ENCODE data around the gene GTF3C1. TPM values are rescaled to one million over a fixed set of nuclear protein-coding genes. Genes with fewer than 3 reads are reported as not detected.

The GTF3C1 gene
- total and polyA plus RNA-seq, 4 donors: 15.3 to 28.0 (median 22.2) TPM

DNA sequence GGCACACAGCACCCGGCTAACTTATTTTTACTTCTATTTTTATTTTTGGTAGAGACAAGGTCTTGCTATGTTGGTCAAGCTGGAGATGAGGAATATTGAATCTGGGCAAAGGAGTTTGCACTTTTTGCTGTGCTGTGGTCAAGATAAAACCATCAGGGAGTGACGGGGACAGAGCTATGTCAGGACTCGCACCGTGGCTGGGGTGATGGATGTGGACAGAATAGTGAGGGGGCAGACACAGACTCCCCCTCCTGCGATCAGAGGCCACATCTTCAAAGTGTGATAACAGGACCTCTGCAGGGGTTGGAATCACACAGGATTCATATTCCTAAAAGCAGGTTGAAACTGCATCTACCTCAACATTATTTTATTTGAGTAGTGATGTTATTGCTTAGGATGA is 122.2 kb downstream of the GTF3C1 start:
- Histone ChIP-seq H3K27ac (ENCODE audit: low read depth in 1 of 2, low read length in 2 of 2) (no peak overlapping the region), H3K4me1 (ENCODE audit: control insufficient read depth in 4 of 4, insufficient read depth in 4 of 4, low read length in 3 of 4) (no peaks in the 10 kb centered on the region), H3K4me3 (ENCODE audit: low read depth in 1 of 3, low read length in 3 of 3) (no peak overlapping the region), H3K9me3 (ENCODE audit: control insufficient read depth in 4 of 4, low read length in 3 of 4) (peaks cover 0 to 6% (median 0%) of the 10 kb centered on the region in 4 donors), H3K9ac (ENCODE audit: low read depth in 1 of 2, low read length in 2 of 2) (no peak overlapping the region), H3K27me3 (ENCODE audit: control insufficient read depth in 4 of 4, insufficient read depth in 4 of 4, low read length in 3 of 4) (no peaks in the 10 kb centered on the region), H3K36me3 (ENCODE audit: control insufficient read depth in 4 of 4, insufficient read depth in 3 of 4, low read depth in 1 of 4, low read length in 3 of 4) (no peaks in the 10 kb centered on the region)
- no peak for DNase-seq (ENCODE audit: low spot score)
- TF ChIP-seq HNF4G (IDR thresholded peaks at IDR 0.05): no peak
- TF ChIP-seq, protein P1, sequence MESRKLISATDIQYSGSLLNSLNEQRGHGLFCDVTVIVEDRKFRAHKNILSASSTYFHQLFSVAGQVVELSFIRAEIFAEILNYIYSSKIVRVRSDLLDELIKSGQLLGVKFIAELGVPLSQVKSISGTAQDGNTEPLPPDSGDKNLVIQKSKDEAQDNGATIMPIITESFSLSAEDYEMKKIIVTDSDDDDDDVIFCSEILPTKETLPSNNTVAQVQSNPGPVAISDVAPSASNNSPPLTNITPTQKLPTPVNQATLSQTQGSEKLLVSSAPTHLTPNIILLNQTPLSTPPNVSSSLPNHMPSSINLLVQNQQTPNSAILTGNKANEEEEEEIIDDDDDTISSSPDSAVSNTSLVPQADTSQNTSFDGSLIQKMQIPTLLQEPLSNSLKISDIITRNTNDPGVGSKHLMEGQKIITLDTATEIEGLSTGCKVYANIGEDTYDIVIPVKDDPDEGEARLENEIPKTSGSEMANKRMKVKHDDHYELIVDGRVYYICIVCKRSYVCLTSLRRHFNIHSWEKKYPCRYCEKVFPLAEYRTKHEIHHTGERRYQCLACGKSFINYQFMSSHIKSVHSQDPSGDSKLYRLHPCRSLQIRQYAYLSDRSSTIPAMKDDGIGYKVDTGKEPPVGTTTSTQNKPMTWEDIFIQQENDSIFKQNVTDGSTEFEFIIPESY (IDR thresholded peaks at IDR 0.05): no peak
- no peak for TF ChIP-seq HNF4A (conservative IDR thresholded peaks at IDR 0.05)
- no peak for TF ChIP-seq FOXA1 (IDR thresholded peaks at IDR 0.05)
- TF ChIP-seq, protein P2, sequence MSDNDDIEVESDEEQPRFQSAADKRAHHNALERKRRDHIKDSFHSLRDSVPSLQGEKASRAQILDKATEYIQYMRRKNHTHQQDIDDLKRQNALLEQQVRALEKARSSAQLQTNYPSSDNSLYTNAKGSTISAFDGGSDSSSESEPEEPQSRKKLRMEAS (IDR thresholded peaks at IDR 0.05): no peak
- no peak for TF ChIP-seq FOXA2 (IDR thresholded peaks at IDR 0.05)
- TF ChIP-seq, protein P3, sequence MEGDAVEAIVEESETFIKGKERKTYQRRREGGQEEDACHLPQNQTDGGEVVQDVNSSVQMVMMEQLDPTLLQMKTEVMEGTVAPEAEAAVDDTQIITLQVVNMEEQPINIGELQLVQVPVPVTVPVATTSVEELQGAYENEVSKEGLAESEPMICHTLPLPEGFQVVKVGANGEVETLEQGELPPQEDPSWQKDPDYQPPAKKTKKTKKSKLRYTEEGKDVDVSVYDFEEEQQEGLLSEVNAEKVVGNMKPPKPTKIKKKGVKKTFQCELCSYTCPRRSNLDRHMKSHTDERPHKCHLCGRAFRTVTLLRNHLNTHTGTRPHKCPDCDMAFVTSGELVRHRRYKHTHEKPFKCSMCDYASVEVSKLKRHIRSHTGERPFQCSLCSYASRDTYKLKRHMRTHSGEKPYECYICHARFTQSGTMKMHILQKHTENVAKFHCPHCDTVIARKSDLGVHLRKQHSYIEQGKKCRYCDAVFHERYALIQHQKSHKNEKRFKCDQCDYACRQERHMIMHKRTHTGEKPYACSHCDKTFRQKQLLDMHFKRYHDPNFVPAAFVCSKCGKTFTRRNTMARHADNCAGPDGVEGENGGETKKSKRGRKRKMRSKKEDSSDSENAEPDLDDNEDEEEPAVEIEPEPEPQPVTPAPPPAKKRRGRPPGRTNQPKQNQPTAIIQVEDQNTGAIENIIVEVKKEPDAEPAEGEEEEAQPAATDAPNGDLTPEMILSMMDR (IDR thresholded peaks at IDR 0.05; ENCODE audit: low read depth, low read length, missing input control): no peak
- TF ChIP-seq, protein P4, sequence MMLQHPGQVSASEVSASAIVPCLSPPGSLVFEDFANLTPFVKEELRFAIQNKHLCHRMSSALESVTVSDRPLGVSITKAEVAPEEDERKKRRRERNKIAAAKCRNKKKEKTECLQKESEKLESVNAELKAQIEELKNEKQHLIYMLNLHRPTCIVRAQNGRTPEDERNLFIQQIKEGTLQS (IDR thresholded peaks at IDR 0.05): no peak
- TF ChIP-seq JUND (IDR thresholded peaks at IDR 0.05): no peak
- no peak for TF ChIP-seq EGR1 (IDR thresholded peaks at IDR 0.05; ENCODE audit: low read depth in 2 of 2)
- TF ChIP-seq NR2F2 (IDR thresholded peaks at IDR 0.05): no peak
- no peak for TF ChIP-seq RXRA (IDR thresholded peaks at IDR 0.05)
- TF ChIP-seq RAD21 (IDR thresholded peaks at IDR 0.05): no peak
- no peak for TF ChIP-seq SP1 (IDR thresholded peaks at IDR 0.05)
- no peak for TF ChIP-seq TAF1 (conservative IDR thresholded peaks at IDR 0.05)
- no peak for TF ChIP-seq YY1 (IDR thresholded peaks at IDR 0.05)
- no peak for TF ChIP-seq GABPA (IDR thresholded peaks at IDR 0.05 in 1 of 2, conservative IDR thresholded peaks at IDR 0.05 in 1 of 2)
- WGBS: 74% methylated on average over 5 of the region's 5 CpGs

DNA sequence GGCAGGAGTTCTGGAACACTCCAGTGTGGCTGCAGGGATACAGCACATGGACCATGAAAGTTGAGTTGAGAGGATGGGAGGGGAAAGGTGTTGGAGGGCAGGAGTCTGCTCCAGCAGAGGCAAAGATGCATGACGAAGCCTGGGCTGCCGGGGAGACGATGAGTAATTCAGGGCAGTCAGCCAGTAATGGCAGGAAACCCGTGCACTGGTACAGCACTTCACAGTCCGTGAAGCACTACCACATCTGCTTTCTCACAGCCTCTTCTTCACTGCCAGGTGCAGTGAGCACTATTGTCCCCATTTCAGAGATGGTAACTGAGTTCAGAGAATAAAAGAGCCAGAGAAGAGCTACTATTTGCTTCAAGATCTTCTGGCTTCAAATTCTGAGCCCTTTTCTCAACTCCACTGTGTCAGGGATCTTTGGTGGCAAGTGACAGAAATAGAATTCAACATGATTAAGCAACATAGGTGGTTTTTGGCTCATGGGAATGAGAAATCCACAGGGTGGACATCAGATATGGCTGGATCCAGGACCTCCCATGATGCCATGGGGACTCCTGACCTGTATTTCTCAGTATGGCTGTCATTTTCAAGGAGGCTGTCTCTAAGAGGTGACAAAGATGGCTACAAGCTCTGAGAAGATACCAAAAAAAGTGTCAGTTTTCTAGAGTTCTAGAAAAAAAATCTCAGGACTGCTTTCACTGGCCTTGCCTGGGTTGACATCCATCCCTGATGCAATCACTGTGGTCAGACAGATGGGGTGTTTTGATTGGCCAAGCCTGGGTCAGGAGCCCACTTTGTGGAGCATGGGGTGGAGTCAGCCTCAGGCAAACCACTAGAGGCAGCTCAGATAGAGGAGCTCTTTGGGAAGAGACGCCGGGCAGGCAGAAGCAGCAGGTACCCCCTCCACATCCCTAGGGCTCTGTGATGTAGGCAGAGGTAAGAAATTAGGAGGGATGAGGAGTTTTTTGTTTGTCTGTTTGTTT is 123.0 kb downstream of the GTF3C1 start:
- Histone ChIP-seq H3K9me3 (ENCODE audit: control insufficient read depth in 4 of 4, low read length in 3 of 4) (peaks cover 0 to 7% (median under 1%) of the 10 kb centered on the region in 4 donors), H3K27me3 (ENCODE audit: control insufficient read depth in 4 of 4, insufficient read depth in 4 of 4, low read length in 3 of 4) (no peaks in the 10 kb centered on the region), H3K27ac (ENCODE audit: low read depth in 1 of 2, low read length in 2 of 2) (no peak overlapping the region), H3K9ac (ENCODE audit: low read depth in 1 of 2, low read length in 2 of 2) (no peak overlapping the region), H3K4me1 (ENCODE audit: control insufficient read depth in 4 of 4, insufficient read depth in 4 of 4, low read length in 3 of 4) (no peaks in the 10 kb centered on the region), H3K36me3 (ENCODE audit: control insufficient read depth in 4 of 4, insufficient read depth in 3 of 4, low read depth in 1 of 4, low read length in 3 of 4) (no peaks in the 10 kb centered on the region), H3K4me3 (ENCODE audit: low read depth in 1 of 3, low read length in 3 of 3) (no peak overlapping the region)
- DNase-seq (ENCODE audit: low spot score): peak; percentile 29
- TF ChIP-seq FOXA1 (IDR thresholded peaks at IDR 0.05): no peak
- no peak for TF ChIP-seq SP1 (IDR thresholded peaks at IDR 0.05)
- TF ChIP-seq, protein P5, sequence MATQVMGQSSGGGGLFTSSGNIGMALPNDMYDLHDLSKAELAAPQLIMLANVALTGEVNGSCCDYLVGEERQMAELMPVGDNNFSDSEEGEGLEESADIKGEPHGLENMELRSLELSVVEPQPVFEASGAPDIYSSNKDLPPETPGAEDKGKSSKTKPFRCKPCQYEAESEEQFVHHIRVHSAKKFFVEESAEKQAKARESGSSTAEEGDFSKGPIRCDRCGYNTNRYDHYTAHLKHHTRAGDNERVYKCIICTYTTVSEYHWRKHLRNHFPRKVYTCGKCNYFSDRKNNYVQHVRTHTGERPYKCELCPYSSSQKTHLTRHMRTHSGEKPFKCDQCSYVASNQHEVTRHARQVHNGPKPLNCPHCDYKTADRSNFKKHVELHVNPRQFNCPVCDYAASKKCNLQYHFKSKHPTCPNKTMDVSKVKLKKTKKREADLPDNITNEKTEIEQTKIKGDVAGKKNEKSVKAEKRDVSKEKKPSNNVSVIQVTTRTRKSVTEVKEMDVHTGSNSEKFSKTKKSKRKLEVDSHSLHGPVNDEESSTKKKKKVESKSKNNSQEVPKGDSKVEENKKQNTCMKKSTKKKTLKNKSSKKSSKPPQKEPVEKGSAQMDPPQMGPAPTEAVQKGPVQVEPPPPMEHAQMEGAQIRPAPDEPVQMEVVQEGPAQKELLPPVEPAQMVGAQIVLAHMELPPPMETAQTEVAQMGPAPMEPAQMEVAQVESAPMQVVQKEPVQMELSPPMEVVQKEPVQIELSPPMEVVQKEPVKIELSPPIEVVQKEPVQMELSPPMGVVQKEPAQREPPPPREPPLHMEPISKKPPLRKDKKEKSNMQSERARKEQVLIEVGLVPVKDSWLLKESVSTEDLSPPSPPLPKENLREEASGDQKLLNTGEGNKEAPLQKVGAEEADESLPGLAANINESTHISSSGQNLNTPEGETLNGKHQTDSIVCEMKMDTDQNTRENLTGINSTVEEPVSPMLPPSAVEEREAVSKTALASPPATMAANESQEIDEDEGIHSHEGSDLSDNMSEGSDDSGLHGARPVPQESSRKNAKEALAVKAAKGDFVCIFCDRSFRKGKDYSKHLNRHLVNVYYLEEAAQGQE (IDR thresholded peaks at IDR 0.05): no peak
- TF ChIP-seq FOXA2 (IDR thresholded peaks at IDR 0.05): no peak
- TF ChIP-seq, protein P3 (IDR thresholded peaks at IDR 0.05; ENCODE audit: low read depth, low read length, missing input control): no peak
- TF ChIP-seq HNF4A (conservative IDR thresholded peaks at IDR 0.05): no peak
- TF ChIP-seq, protein P1 (IDR thresholded peaks at IDR 0.05): no peak
- TF ChIP-seq JUND (IDR thresholded peaks at IDR 0.05): no peak
- no peak for TF ChIP-seq RAD21 (IDR thresholded peaks at IDR 0.05)
- WGBS: 52% methylated on average over 7 of the region's 7 CpGs

Measured in liver (tissue), 9 donors.